Left colon (tissue), 2 donors: ENCODE data around the gene PARP15. TPM values are rescaled to one million over a fixed set of nuclear protein-coding genes. Genes with fewer than 3 reads are reported as not detected.
"Not testable (repeated sequence)": the region's sequence is repeated elsewhere in the genome, so short reads cannot be mapped to it uniquely, and the experiment has no call there.

Experiments used
- ATAC-seq: fragments of 200-7000 bp; cut with Tn5 transposase; one replicate; pipeline ENCODE4 v1.9.1; 2020; ENCODE audit warnings: mild to moderate bottlenecking, moderate library complexity
- DNase-seq, 2 donors: peaks; one replicate each; pipeline ENCODE4 v3.0.0-alpha.2; 2020
- intact Hi-C, 2 donors: fragments of 100-400 bp; cut with DNase I in 1 of 2; cut with micrococcal nuclease in 1 of 2; formaldehyde crosslinking; loops; one replicate each; pipeline versions ENCODE4 v1.11.2 to v1.14.0; 2022; cut with DNase I, micrococcal nuclease
- total RNA-seq, 2 donors: library from RNA; stranded (reverse); fragmentation: NEBNext Ultra II Directional; extraction: Animal tissue kit (Norgen Biotek cat#: 25700); gene quantifications; one replicate each; pipeline ENCODE4 v1.2.1, GENCODE V29; 2021
- donor health status: DM: no; HTN: no; CAD: no.
- donor health status: DM: yes; HTN: yes; CAD: no.

The PARP15 gene
- total RNA-seq, 2 donors from 2014 or later: 0.70 to 1.4 TPM

GRCh38 chr3:122564155-122564912 lies 13.1 kb upstream of the PARP15 start, which contains the start of the genes DTX3L and PARP9:
TSS of gene DTX3L (plus strand) at chr3:122564338. CDS start at chr3:122564427, 89 bp downstream.
TSS of gene PARP9 (minus strand) at chr3:122564300. CDS start at chr3:122559620, 4,680 bp downstream.
- DNase-seq: peak; percentile 88 to 93
- intact Hi-C loops: loop anchor here in 1 of 2 donors (5.0 kb wide), 1 partner anchor 118 kb away; the partner anchor contains the start of gene PARP14
- peak; percentile 98 for ATAC-seq

DNA sequence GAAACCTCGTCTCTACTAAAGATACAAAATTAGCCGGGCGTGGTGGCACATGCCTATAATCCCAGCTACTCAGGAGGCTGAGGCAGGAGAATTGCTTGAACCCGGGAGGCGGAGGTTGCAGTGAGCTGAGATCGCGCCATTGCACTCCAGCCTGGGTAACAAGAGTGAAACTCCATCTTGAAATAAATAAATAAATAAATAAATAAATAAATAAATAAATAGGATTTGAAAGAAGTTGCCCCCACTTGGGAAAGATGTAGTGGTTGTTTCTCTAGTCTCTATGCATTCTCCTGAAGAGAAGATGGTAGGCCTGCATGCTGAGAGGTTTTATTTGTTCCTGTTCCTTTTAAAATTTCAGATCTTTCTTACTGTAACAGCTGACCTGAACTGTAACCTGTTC lies 9.3 kb upstream of the PARP15 start:
- DNase-seq, ATAC-seq, intact Hi-C loops: not testable (repeated sequence)

- ATAC-seq (no peak), DNase-seq (no peak)
- intact Hi-C loops: no loop called here
Observed at GRCh38 chr3:122568755-122569154, 8.7 kb upstream of the PARP15 start.

DNA sequence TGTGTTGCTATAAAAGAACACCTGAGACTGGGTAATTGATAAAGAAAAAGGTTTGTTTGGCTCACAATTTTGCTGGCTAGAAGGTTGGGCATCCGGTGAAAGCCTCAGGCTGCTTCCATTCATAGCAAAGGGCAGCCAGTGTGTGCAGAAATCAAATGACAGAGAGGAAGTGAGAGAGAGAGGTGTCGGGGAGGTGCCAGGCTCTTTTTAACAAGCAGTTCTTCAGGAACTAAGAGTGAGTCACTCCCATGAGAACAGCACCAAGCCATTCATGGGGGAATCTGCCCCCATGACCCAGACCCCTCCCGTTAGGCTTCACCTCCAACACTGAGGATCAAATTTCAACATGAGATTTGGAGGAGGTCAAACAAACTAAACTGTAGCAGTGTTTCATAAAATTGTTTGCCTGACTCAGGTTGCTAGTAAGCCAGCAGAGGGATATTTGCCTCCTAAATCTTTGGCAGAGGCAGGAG lies 4.5 kb upstream of the PARP15 start:
- peak; percentile 44 for ATAC-seq
- intact Hi-C loops: no loop called here

GRCh38 chr3:122576174-122576940 lies 1.1 kb upstream of the PARP15 start:
- intact Hi-C loops: no loop called here
- DNase-seq: no peak
- ATAC-seq: peak; percentile 11

More for the DNA sequence above, 4.5 kb upstream of the PARP15 start:
- DNase-seq: no peak

GRCh38 chr3:122578069-122578740 lies 755 bp downstream of the PARP15 start:
- no peak for ATAC-seq
- intact Hi-C loops: no loop called here
- DNase-seq: no peak

DNA sequence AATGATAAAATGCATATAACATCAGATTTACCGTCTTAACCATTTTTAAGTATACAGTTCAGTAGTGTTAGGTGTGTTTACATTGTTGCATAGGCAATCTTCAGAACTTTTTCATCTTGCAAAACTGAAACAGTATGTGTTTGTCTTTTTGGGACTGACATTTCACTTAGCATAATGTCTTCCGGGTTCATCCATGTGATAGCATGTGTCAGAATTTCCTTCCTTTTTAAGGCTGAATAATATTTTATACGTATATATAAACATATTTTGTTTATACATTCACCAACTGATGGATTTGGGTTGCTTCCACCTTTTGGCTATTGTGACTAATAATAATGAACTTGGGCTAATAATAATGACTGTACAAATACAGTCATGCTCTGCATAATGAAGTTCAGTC lies 3.0 kb downstream of the PARP15 start:
- intact Hi-C loops: no loop called here
- ATAC-seq (no peak), DNase-seq (no peak)

GRCh38 chr3:122581622-122582021 lies 4.2 kb downstream of the PARP15 start:
- DNase-seq (no peak), ATAC-seq (no peak)
- intact Hi-C loops: no loop called here

- ATAC-seq (no peak), DNase-seq (no peak)
- intact Hi-C loops: no loop called here
Observed at GRCh38 chr3:122582390-122582789, 4.9 kb downstream of the PARP15 start.

GRCh38 chr3:122586098-122586497 lies 8.6 kb downstream of the PARP15 start:
- ATAC-seq (no peak), DNase-seq (no peak)
- intact Hi-C loops: no loop called here

GRCh38 chr3:122586773-122587485 lies 9.5 kb downstream of the PARP15 start:
- no peak for ATAC-seq
- no peak for DNase-seq
- intact Hi-C loops: no loop called here

DNA sequence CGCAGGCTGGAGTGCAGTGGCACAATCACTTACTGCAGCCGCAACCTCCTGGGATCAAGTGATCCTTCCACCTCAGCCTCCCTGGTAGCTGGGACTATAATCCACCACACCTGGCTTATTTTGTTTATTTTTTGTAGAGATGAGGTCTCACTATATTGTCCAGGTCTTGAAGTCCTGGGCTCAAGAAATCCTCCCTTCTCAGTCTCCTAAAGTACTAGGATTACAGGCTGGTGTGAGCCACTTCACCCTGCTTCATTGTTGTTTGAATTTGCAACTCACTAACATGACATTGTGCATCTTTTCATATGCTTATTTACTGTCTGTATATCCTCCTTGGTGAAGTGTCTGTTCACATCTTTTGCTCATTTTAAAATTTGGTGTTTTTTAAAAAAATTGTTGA lies 10.1 kb downstream of the PARP15 start:
- no peak for ATAC-seq
- no peak for DNase-seq
- intact Hi-C loops: no loop called here

- no peak for ATAC-seq
Observed at GRCh38 chr3:122589297-122589696, 11.8 kb downstream of the PARP15 start.

GRCh38 chr3:122590610-122591009 lies 13.2 kb downstream of the PARP15 start:
- intact Hi-C loops: no loop called here
- no peak for ATAC-seq

More at GRCh38 chr3:122589297-122589696, 11.8 kb downstream of the PARP15 start:
- no peak for DNase-seq
- intact Hi-C loops: no loop called here

DNA sequence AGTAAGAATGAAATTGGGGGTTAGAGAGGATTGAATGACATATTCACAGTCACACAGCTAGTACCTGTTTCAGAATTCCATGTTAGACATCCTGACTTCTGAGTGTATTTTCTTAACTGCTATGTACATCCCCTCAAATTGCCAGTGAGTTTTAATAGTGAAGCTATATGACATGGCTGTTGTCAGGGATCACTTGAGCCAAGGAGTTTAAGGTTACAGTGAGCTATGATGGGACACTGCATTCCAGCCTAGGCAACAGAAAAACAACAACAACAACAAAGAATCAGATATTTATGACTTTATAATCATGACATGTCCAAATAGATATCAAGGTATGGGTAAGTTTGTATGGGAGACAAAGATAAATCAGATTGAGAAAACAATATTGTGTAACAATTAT lies 16.6 kb downstream of the PARP15 start:
- no peak for ATAC-seq
- DNase-seq: no peak
- intact Hi-C loops: no loop called here

More at GRCh38 chr3:122590610-122591009, 13.2 kb downstream of the PARP15 start:
- DNase-seq: no peak

GRCh38 chr3:122598151-122598550 lies 20.7 kb downstream of the PARP15 start:
- intact Hi-C loops: no loop called here
- no peak for DNase-seq
- ATAC-seq: no peak

DNA sequence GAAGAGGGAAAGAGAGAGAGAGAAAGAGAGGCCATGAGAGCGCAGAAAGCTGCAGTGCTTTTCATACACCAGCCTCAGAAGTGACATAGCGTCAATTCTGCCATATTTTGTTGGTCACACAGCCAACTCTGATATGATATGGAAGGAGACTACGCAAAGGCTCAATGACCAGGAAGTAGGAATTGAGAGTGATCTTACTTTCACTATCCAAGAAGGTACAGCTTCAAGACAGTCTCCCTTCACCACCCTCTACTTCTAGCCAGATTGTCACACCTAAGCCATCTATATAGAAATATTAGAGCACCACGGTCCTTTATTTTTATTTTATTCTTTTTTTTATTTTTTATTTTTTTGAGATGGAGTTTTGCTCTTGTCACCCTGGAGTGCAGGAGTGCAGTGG lies 21.1 kb downstream of the PARP15 start:
- intact Hi-C loops: no loop called here
- no peak for DNase-seq
- no peak for ATAC-seq

- no peak for DNase-seq
- ATAC-seq: no peak
- intact Hi-C loops: no loop called here
Observed at GRCh38 chr3:122602011-122602710, 24.7 kb downstream of the PARP15 start.
